ENCODE results near the gene TIAM1.

DNA sequence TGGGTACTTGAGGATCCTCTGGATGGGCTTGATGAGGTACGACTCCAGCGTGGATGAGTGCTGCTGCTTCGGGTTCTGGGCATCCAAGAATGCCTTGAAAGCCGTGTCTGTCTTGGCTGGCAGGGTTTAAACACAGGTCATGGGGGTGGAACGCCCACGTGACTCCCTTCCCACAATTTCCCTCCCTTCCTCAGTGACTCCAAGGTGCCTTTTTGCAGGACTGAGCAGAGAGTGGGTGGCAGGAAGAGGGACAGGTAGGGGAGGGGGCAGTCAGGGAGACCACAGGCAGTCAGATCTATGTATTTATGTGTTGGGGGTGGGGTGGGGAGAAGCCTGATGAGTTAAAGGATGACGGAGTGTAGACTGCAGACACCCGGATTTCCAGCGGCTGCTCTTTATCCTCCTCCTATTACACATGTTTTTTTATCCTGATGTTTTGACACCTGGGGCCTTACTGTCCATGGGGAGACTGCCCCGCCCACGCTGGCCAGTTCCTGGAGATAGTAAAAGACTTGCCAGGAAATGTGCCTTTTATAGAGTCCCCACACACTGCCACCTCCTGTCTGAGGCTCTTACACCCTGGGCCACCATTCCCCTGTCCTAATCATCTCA is 202.6 kb downstream of the TIAM1 start:
- TF ChIP-seq, protein P1, sequence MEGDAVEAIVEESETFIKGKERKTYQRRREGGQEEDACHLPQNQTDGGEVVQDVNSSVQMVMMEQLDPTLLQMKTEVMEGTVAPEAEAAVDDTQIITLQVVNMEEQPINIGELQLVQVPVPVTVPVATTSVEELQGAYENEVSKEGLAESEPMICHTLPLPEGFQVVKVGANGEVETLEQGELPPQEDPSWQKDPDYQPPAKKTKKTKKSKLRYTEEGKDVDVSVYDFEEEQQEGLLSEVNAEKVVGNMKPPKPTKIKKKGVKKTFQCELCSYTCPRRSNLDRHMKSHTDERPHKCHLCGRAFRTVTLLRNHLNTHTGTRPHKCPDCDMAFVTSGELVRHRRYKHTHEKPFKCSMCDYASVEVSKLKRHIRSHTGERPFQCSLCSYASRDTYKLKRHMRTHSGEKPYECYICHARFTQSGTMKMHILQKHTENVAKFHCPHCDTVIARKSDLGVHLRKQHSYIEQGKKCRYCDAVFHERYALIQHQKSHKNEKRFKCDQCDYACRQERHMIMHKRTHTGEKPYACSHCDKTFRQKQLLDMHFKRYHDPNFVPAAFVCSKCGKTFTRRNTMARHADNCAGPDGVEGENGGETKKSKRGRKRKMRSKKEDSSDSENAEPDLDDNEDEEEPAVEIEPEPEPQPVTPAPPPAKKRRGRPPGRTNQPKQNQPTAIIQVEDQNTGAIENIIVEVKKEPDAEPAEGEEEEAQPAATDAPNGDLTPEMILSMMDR (IDR thresholded peaks at IDR 0.05): no peak
- TF ChIP-seq EP300 (IDR thresholded peaks at IDR 0.05) (no peak), POLR2A (IDR thresholded peaks at IDR 0.05; ENCODE audit: low read depth) (no peak)

All from esophagus muscularis mucosa (tissue), 4 donors.